ENCODE measurements around the gene SCLT1. TPM values are rescaled to one million over a fixed set of nuclear protein-coding genes. Genes with fewer than 3 reads are reported as not detected.
"Not testable (repeated sequence)": the region's sequence is repeated elsewhere in the genome, so short reads cannot be mapped to it uniquely, and the experiment has no call there.

SCLT1 gene
- polyA plus RNA-seq, 10 donors, result 7.5 to 13.3 (median 9.7) TPM

GRCh38 chr4:129080129-129080528, 13.2 kb downstream of the SCLT1 start:
- DNase-seq, result no peak

GRCh38 chr4:129077326-129077725, 16.0 kb downstream of the SCLT1 start:
- DNase-seq, result no peak

- DNase-seq, result not testable (repeated sequence)
These were observed 23.8 kb downstream of the SCLT1 start for GRCh38 chr4:129069537-129069936.

GRCh38 chr4:129064717-129065116, 28.6 kb downstream of the SCLT1 start:
- DNase-seq, result peak in 1 of 3 donors; percentile 2

GRCh38 chr4:129063640-129064039, 29.7 kb downstream of the SCLT1 start:
- no peak for DNase-seq

GRCh38 chr4:129062580-129062979, 30.8 kb downstream of the SCLT1 start:
- DNase-seq, result no peak

- DNase-seq, result no peak
These were observed 34.3 kb downstream of the SCLT1 start for GRCh38 chr4:129059028-129059427.

- DNase-seq, result no peak
These were observed 47.0 kb downstream of the SCLT1 start for GRCh38 chr4:129046055-129046959.

GRCh38 chr4:129043523-129043922, 49.8 kb downstream of the SCLT1 start:
- peak in 2 of 3 donors; percentile 7 to 8 for DNase-seq

- DNase-seq, result no peak
These were observed 52.9 kb downstream of the SCLT1 start for GRCh38 chr4:129040471-129040870.

GRCh38 chr4:129037093-129037492, 56.2 kb downstream of the SCLT1 start:
- DNase-seq, result no peak

- DNase-seq, result no peak
These were observed 78.5 kb downstream of the SCLT1 start for GRCh38 chr4:129014566-129015509.

- no peak for DNase-seq
These were observed 85.2 kb downstream of the SCLT1 start for GRCh38 chr4:129008096-129008495.

GRCh38 chr4:128986908-128987307, 106.4 kb downstream of the SCLT1 start:
- no peak for DNase-seq

GRCh38 chr4:128986019-128986418, 107.3 kb downstream of the SCLT1 start:
- no peak for DNase-seq

GRCh38 chr4:128983771-128984485, 109.4 kb downstream of the SCLT1 start:
- DNase-seq, result no peak

GRCh38 chr4:128981377-128981776, 112.0 kb downstream of the SCLT1 start:
- DNase-seq, result no peak

GRCh38 chr4:128980816-128981326, 112.5 kb downstream of the SCLT1 start:
- no peak for DNase-seq

GRCh38 chr4:128979934-128980333, 113.4 kb downstream of the SCLT1 start:
- DNase-seq, result peak; percentile 31 to 60 (median 54)

- DNase-seq, result no peak
These were observed 114.4 kb downstream of the SCLT1 start for GRCh38 chr4:128978985-128979384.

- peak; percentile 18 to 85 (median 46) for DNase-seq
These were observed 119.2 kb downstream of the SCLT1 start for GRCh38 chr4:128974136-128974581.

All from muscle of back (tissue), 11 donors.